ENCODE data around the gene NXPH4.

DNA sequence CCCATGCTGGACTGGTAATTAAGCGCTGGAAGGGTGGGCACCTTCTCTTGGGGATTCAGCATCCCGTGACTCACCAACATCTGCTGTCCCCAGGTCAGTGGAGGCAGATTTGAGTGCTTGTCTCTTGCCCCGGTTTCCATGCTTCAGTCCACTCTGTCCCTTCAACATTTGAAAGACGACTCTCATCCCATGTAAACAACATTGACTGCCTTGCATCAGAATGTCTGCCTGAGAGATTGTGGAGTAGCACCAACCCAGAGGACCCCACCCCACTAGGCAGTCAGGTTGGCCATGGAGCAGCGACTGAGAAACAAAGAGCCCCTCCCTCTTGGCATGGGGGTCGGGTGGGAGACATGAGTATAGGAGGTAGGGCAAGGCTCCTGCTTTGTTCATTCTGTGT, 39.3 kb downstream of the NXPH4 start:
- TF ChIP-seq, protein P1, sequence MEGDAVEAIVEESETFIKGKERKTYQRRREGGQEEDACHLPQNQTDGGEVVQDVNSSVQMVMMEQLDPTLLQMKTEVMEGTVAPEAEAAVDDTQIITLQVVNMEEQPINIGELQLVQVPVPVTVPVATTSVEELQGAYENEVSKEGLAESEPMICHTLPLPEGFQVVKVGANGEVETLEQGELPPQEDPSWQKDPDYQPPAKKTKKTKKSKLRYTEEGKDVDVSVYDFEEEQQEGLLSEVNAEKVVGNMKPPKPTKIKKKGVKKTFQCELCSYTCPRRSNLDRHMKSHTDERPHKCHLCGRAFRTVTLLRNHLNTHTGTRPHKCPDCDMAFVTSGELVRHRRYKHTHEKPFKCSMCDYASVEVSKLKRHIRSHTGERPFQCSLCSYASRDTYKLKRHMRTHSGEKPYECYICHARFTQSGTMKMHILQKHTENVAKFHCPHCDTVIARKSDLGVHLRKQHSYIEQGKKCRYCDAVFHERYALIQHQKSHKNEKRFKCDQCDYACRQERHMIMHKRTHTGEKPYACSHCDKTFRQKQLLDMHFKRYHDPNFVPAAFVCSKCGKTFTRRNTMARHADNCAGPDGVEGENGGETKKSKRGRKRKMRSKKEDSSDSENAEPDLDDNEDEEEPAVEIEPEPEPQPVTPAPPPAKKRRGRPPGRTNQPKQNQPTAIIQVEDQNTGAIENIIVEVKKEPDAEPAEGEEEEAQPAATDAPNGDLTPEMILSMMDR (IDR thresholded peaks at IDR 0.05): no peak
- no peak for TF ChIP-seq EZH2phosphoT487 (IDR thresholded peaks at IDR 0.05)

Measured in neural progenitor cell (in vitro differentiated cells).